ENCODE data around the gene LRRC3. TPM values are rescaled to one million over a fixed set of nuclear protein-coding genes. Genes with fewer than 3 reads are reported as not detected.

The LRRC3 gene
- total RNA-seq, 1 experiment from 2014 or later: 5.7 TPM

GRCh38 chr21:44419679-44420078, 35.6 kb upstream of the LRRC3 start (continued):
- TF ChIP-seq ZNF425 (CRISPR knock-in tag; conservative IDR thresholded peaks at IDR 0.05): no peak
- TF ChIP-seq ZNF317 (CRISPR knock-in tag; IDR thresholded peaks at IDR 0.05; ENCODE audit: borderline replicate concordance, low read depth): no peak
- no peak for TF ChIP-seq AFF4 (CRISPR knock-in tag; IDR thresholded peaks at IDR 0.05; ENCODE audit: borderline replicate concordance)
- TF ChIP-seq USF1 (CRISPR knock-in tag; IDR thresholded peaks at IDR 0.05): no peak
- no peak for TF ChIP-seq HMGXB4 (CRISPR knock-in tag; IDR thresholded peaks at IDR 0.05)
- no peak for TF ChIP-seq SOX15 (CRISPR knock-in tag; IDR thresholded peaks at IDR 0.05)

GRCh38 chr21:44420416-44421205, 34.7 kb upstream of the LRRC3 start:
- ChIA-PET POLR2A (no interaction called here), CTCF (no interaction called here)
- Mint-ChIP-seq H3K9me3 (peaks cover 15% of the 10 kb centered on the region), H3K4me1 (no peaks in the 10 kb centered on the region), H3K36me3 (peaks cover 11% of the 10 kb centered on the region; the same call in 1 of the 2 replicates), H3K4me3 (no peak overlapping the region), H3K27me3 (ENCODE audit: low read depth) (no peaks in the 10 kb centered on the region), H3K27ac (no peak overlapping the region)
- no peak for ATAC-seq
- DNase-seq (ENCODE audit: low spot score): no peak
- TF ChIP-seq ZBTB43 (CRISPR knock-in tag; IDR thresholded peaks at IDR 0.05): no peak
- no peak for TF ChIP-seq ZNF263 (CRISPR knock-in tag; IDR thresholded peaks at IDR 0.05; ENCODE audit: low read depth)
- no peak for TF ChIP-seq ZNF671 (CRISPR knock-in tag; IDR thresholded peaks at IDR 0.05)
- no peak for TF ChIP-seq SOX15 (CRISPR knock-in tag; IDR thresholded peaks at IDR 0.05)
- no peak for TF ChIP-seq TEAD4 (CRISPR knock-in tag; IDR thresholded peaks at IDR 0.05)
- TF ChIP-seq CREM (CRISPR knock-in tag; IDR thresholded peaks at IDR 0.05): no peak
- TF ChIP-seq CTCF (IDR thresholded peaks at IDR 0.05): no peak
- TF ChIP-seq HMGXB4 (CRISPR knock-in tag; IDR thresholded peaks at IDR 0.05): no peak
- no peak for TF ChIP-seq NFE2L1 (CRISPR knock-in tag; IDR thresholded peaks at IDR 0.05)
- TF ChIP-seq ZNF532 (CRISPR knock-in tag; IDR thresholded peaks at IDR 0.05; ENCODE audit: borderline replicate concordance): no peak
